B cell (primary cell): Measurements from ENCODE around the gene THSD7B. TPM values are rescaled to one million over a fixed set of nuclear protein-coding genes. Genes with fewer than 3 reads are reported as not detected.

ENCODE experiments used
- ATAC-seq: fragments of 200-7000 bp; cut with Tn5 transposase; one replicate; pipeline ENCODE4 v1.10.0; 2021; ENCODE audit warnings: low read depth, mild to moderate bottlenecking, moderate number of reproducible peaks, moderate library complexity
- CTCF ChIA-PET: fragments of 350-600 bp; sonication (Branson Sonifier 250); formaldehyde crosslinking; loops from one replicate; lab custom pipeline; 2021; ENCODE audit warnings: antibody characterized with exemption, inconsistent platforms; lab: Charles Lee
- POLR2A ChIA-PET: fragments of 350-600 bp; sonication (Branson Sonifier 250); formaldehyde crosslinking; loops from one replicate; lab custom pipeline; 2021; ENCODE audit warnings: antibody characterized with exemption; lab: Charles Lee
- DNase-seq: peaks from one replicate; pipeline ENCODE4 v3.0.0; 2013
- H2AFZ ChIP-seq: 2 replicates; pipeline ENCODE4 v1.6.1; 2012; ENCODE audit warnings: mild to moderate bottlenecking, low read depth, low read length; ENCODE audit not compliant: insufficient read depth, poor library complexity, severe bottlenecking
- H3K27ac ChIP-seq, 2 donors: 1 replicate in 1 of 2; 2 replicates in 1 of 2; pipeline ENCODE4 v1.5.1; 2012 to 2013; ENCODE audit warnings: low read length in 2 of 2, mild to moderate bottlenecking in 2 of 2, moderate library complexity in 1 of 2
- H3K27me3 ChIP-seq, 4 experiments: fragments of 200-600 bp in 1 of 4; sonication (generic) in 1 of 4; replicated peaks in 1 of 4; 1 replicate in 2 of 4; 2 replicates in 2 of 4; pipeline versions ENCODE4 v1.6.1 to v1.7.0; 2013 to 2016; ENCODE audit warnings: low read length in 3 of 4, mild to moderate bottlenecking in 2 of 4, mixed read lengths in 1 of 4, moderate library complexity in 1 of 4; ENCODE audit not compliant: insufficient read depth in 4 of 4, control insufficient read depth in 3 of 4; ENCODE audit errors: control extremely low read depth in 1 of 4
- H3K36me3 ChIP-seq, 2 experiments: replicated peaks in 1 of 2; 1 replicate in 1 of 2; 2 replicates in 1 of 2; pipeline versions ENCODE4 v1.6.1 to v1.7.1; 2013; ENCODE audit warnings: low read length in 1 of 2; ENCODE audit not compliant: insufficient read depth in 2 of 2, control insufficient read depth in 1 of 2; ENCODE audit errors: control extremely low read depth in 1 of 2, extremely low read depth in 1 of 2
- H3K4me1 ChIP-seq, 2 donors: fragments of 200-600 bp in 1 of 2; sonication (generic) in 1 of 2; 1 replicate in 1 of 2; 2 replicates in 1 of 2; pipeline versions ENCODE4 v1.5.1 to v1.6.1; 2013 to 2017; ENCODE audit warnings: low read length in 2 of 2; ENCODE audit not compliant: control insufficient read depth in 2 of 2, insufficient read depth in 2 of 2
- H3K4me2 ChIP-seq: replicated peaks from 2 replicates; pipeline ENCODE3; 2012; ENCODE audit warnings: mild to moderate bottlenecking, low read depth, low read length; ENCODE audit not compliant: poor library complexity, severe bottlenecking
- H3K4me3 ChIP-seq, 5 experiments: fragments of 200-600 bp in 1 of 5; sonication (generic) in 1 of 5; 1 replicate in 3 of 5; 2 replicates in 2 of 5; pipeline versions ENCODE4 v1.5.1 to v1.7.0; 2011 to 2016; ENCODE audit warnings: low read length in 4 of 5, mild to moderate bottlenecking in 4 of 5, low read depth in 2 of 5, control low read depth in 1 of 5, moderate library complexity in 1 of 5; ENCODE audit not compliant: insufficient read depth in 1 of 5; ENCODE audit errors: control extremely low read depth in 1 of 5, extremely low read depth in 1 of 5
- H3K79me2 ChIP-seq: fragments of 200-600 bp; sonication (generic); one replicate; pipeline ENCODE4 v1.6.0; 2016; ENCODE audit warnings: low read length; ENCODE audit not compliant: control insufficient read depth, insufficient read depth
- H3K9ac ChIP-seq: fragments of 200-600 bp; sonication (generic); 2 replicates; pipeline ENCODE4 v1.6.1; 2017; ENCODE audit warnings: mild to moderate bottlenecking, low read length, moderate library complexity
- H3K9me3 ChIP-seq, 3 donors: one replicate each; pipeline versions ENCODE4 v1.6.1 to v1.7.1; 2013; ENCODE audit warnings: low read length in 2 of 3; ENCODE audit not compliant: control insufficient read depth in 2 of 3, insufficient read depth in 1 of 3; ENCODE audit errors: control extremely low read depth in 1 of 3
- H4K20me1 ChIP-seq: 2 replicates; pipeline ENCODE4 v1.6.0; 2012; ENCODE audit warnings: mild to moderate bottlenecking, low read length; ENCODE audit not compliant: insufficient read depth, control insufficient read depth, poor library complexity, severe bottlenecking
- H3K27ac Mint-ChIP-seq: one replicate; pipeline ENCODE4 v1.8.0; 2021; ENCODE audit warnings: mixed read lengths
- H3K27me3 Mint-ChIP-seq: one replicate; pipeline ENCODE4 v1.8.0; 2021; ENCODE audit warnings: mixed read lengths
- H3K4me1 Mint-ChIP-seq: one replicate; pipeline ENCODE4 v1.8.0; 2021; ENCODE audit warnings: mixed read lengths
- H3K4me3 Mint-ChIP-seq: one replicate; pipeline ENCODE4 v1.8.0; 2021; ENCODE audit warnings: mixed read lengths
- H3K9me3 Mint-ChIP-seq: one replicate; pipeline ENCODE4 v1.8.0; 2022; ENCODE audit warnings: mixed read lengths; ENCODE audit not compliant: insufficient read depth
- EZH2 ChIP-seq: IDR thresholded peaks from 2 replicates; pipeline ENCODE4 v1.6.1; 2012; ENCODE audit warnings: borderline replicate concordance, low read depth, mild to moderate bottlenecking, moderate library complexity, low read length; ENCODE audit not compliant: insufficient read depth, poor library complexity, severe bottlenecking
- WGBS: methylation state at CpG from one replicate; pipeline ENCODE4 v1.1.5; 2013; ENCODE audit warnings: missing lambda C conversion rate; ENCODE audit not compliant: insufficient coverage; 5-methylcytosine and 5-hydroxymethylcytosine counted together
- intact Hi-C: fragments of 100-400 bp; cut with micrococcal nuclease; formaldehyde crosslinking; loops from one replicate; pipeline ENCODE4 v1.10.0; 2022
- polyA plus RNA-seq: library from polyadenylated mRNA; depleted of rRNA; stranded (reverse); fragments of >200 nt; gene quantifications from 2 replicates; pipeline ENCODE4 v1.2.3, GENCODE V29; 2012
- total RNA-seq, 2 donors: library from RNA; stranded (reverse); fragments of 120-200 nt in 1 of 2; gene quantifications; 1 replicate in 1 of 2; 2 replicates in 1 of 2; pipeline versions ENCODE4 v1.2.3 to v1.2.4, GENCODE V29; 2013 to 2022
- TF ChIP-seq, protein P1 (sequence below): fragments of 200-600 bp; IDR thresholded peaks from one replicate; pipeline ENCODE4 v1.8.0; 2022; ENCODE audit warnings: antibody characterized with exemption, mild to moderate bottlenecking

The THSD7B gene
- total and polyA plus RNA-seq, 2 donors (not counting 1 experiment from before 2014, with no cell fraction given): 0.76 TPM; not detected in 1

DNA sequence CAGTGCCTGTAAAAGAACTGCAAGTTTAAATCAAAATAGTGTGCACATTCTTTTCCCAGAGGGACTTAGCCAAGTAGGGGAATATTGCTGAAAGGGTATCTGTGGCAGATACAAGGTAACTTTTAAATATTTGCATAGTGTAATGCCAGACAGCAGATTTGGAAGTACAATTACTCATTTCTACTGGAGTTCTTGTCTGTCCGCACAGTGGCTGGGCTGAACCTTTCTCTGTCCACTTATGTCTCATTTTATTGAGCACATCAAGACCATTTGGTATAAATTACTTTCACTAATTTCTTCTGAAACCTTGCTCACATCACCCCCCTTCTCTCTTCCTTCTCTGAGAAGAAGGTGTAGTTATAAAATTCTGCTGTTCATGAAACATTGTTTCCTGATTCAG lies 271.3 kb downstream of the THSD7B start:
- no peaks in the 10 kb centered on the region for H3K79me2 ChIP-seq
- CTCF ChIA-PET: no interaction called here
- no peak overlapping the region for H3K9ac ChIP-seq
- H3K4me1 ChIP-seq: no peaks in the 10 kb centered on the region
- POLR2A ChIA-PET: no interaction called here
- H3K36me3 ChIP-seq: no peaks in the 10 kb centered on the region
- H3K4me2 ChIP-seq: no peak overlapping the region
- no peak overlapping the region for H3K4me3 Mint-ChIP-seq
- H3K27ac Mint-ChIP-seq: no peak overlapping the region
- H3K4me3 ChIP-seq: no peak overlapping the region
- no peaks in the 10 kb centered on the region for H3K9me3 Mint-ChIP-seq
- WGBS: 100% methylated on average over 1 of the region's 1 CpG
- no peak overlapping the region for H2AFZ ChIP-seq
- TF ChIP-seq, protein P1, sequence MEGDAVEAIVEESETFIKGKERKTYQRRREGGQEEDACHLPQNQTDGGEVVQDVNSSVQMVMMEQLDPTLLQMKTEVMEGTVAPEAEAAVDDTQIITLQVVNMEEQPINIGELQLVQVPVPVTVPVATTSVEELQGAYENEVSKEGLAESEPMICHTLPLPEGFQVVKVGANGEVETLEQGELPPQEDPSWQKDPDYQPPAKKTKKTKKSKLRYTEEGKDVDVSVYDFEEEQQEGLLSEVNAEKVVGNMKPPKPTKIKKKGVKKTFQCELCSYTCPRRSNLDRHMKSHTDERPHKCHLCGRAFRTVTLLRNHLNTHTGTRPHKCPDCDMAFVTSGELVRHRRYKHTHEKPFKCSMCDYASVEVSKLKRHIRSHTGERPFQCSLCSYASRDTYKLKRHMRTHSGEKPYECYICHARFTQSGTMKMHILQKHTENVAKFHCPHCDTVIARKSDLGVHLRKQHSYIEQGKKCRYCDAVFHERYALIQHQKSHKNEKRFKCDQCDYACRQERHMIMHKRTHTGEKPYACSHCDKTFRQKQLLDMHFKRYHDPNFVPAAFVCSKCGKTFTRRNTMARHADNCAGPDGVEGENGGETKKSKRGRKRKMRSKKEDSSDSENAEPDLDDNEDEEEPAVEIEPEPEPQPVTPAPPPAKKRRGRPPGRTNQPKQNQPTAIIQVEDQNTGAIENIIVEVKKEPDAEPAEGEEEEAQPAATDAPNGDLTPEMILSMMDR: no peak
- TF ChIP-seq EZH2: no peak
- no peaks in the 10 kb centered on the region for H3K9me3 ChIP-seq
- H3K27ac ChIP-seq: no peak overlapping the region
- H3K4me1 Mint-ChIP-seq: no peaks in the 10 kb centered on the region
- no peaks in the 10 kb centered on the region for H3K27me3 ChIP-seq
- DNase-seq (no peak), ATAC-seq (no peak)
- intact Hi-C loops: no loop called here
- H3K27me3 Mint-ChIP-seq: no peaks in the 10 kb centered on the region
- no peaks in the 10 kb centered on the region for H4K20me1 ChIP-seq

DNA sequence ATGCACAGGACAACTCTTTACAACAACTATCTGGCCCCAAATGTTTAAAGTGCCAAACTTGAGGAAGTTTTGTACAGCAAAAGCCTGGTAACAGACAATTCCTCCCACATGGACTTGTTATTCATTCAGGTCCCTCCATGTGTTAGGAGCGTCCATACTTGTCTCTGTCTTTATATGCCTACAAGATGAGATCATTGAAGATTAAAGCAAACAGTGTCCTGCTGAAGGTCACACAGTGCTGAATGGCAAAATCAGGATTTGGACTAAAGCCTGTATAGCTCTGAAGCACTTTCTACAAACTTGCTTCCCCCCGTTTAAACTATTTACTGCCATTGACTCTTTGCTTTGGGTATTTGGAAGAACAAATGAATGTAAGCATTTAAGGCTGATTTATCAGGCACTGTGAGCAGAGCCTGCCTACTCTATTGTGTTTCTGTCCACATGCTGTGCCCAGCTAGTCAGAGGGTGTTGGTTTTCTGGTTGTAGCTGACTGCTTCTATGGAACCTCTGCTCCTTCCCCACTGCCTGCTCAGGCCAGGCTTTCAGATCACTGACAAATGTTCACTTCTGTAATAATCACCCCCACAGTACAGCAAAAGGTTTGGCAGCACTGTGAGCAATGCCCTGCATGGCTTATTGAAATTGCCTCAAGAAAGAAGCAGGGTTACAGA lies 274.3 kb downstream of the THSD7B start:
- Histone ChIP-seq H3K9me3 (no peaks in the 10 kb centered on the region), H3K9ac (no peak overlapping the region), H3K79me2 (no peaks in the 10 kb centered on the region), H4K20me1 (no peaks in the 10 kb centered on the region), H3K27ac (no peak overlapping the region), H3K36me3 (no peaks in the 10 kb centered on the region), H2AFZ (no peak overlapping the region), H3K4me2 (no peak overlapping the region), H3K4me3 (no peak overlapping the region), H3K4me1 (no peaks in the 10 kb centered on the region), H3K27me3 (no peaks in the 10 kb centered on the region)
- Mint-ChIP-seq H3K4me3 (no peak overlapping the region), H3K27me3 (peaks cover 3% of the 10 kb centered on the region), H3K9me3 (no peaks in the 10 kb centered on the region), H3K27ac (no peak overlapping the region), H3K4me1 (no peaks in the 10 kb centered on the region)
- TF ChIP-seq, protein P1: no peak
- TF ChIP-seq EZH2: no peak
- DNase-seq (no peak), ATAC-seq (no peak)
- ChIA-PET CTCF (no interaction called here), POLR2A (no interaction called here)
- 100% methylated on average over 1 of the region's 2 CpGs for WGBS
- intact Hi-C loops: no loop called here
